HCT116 (cell line): ENCODE measurements around the gene TRPV5.

Experiments
- CBX3 ChIP-seq: IDR thresholded peaks from 2 replicates; pipeline ENCODE4 v1.6.1; 2012; ENCODE audit warnings: low read depth
- CEBPB ChIP-seq: IDR thresholded peaks from 2 replicates; pipeline ENCODE4 v1.6.1; 2012; ENCODE audit warnings: low read depth
- CTCF ChIP-seq, 3 experiments: fragments of 200-600 bp in 1 of 3; sonication (generic) in 1 of 3; IDR thresholded peaks in 2 of 3; conservative IDR thresholded peaks in 1 of 3; 2 replicates each; pipeline ENCODE4 v1.5.1; 2012 to 2017; ENCODE audit warnings: low read depth in 2 of 3, low read length in 2 of 3, antibody characterized with exemption in 1 of 3, borderline replicate concordance in 1 of 3, control low read depth in 1 of 3, mild to moderate bottlenecking in 1 of 3, mixed read lengths in 1 of 3, mixed run types in 1 of 3, moderate library complexity in 1 of 3; ENCODE audit not compliant: insufficient read depth in 1 of 3
- EGR1 ChIP-seq: IDR thresholded peaks from 2 replicates; pipeline ENCODE4 v1.6.1; 2012; ENCODE audit warnings: low read depth
- ELF1 ChIP-seq: IDR thresholded peaks from 2 replicates; pipeline ENCODE4 v1.6.1; 2012; ENCODE audit warnings: low read depth, borderline replicate concordance
- EZH2 ChIP-seq: fragments of 200-600 bp; sonication (generic); IDR thresholded peaks from 2 replicates; pipeline ENCODE4 v1.6.1; 2017; ENCODE audit warnings: antibody characterized with exemption, mixed run types
- MAX ChIP-seq: IDR thresholded peaks from 2 replicates; pipeline ENCODE4 v1.6.1; 2012
- POLR2A ChIP-seq: IDR thresholded peaks from 2 replicates; pipeline ENCODE4 v1.7.0; 2011; ENCODE audit warnings: borderline replicate concordance; ENCODE audit not compliant: insufficient read depth, insufficient read length; ENCODE audit errors: extremely low read depth
- POLR2AphosphoS5 ChIP-seq: IDR thresholded peaks from 2 replicates; pipeline ENCODE4 v1.6.1; 2011; ENCODE audit warnings: mild to moderate bottlenecking, low read depth, low read length, moderate library complexity
- SRF ChIP-seq: IDR thresholded peaks from 2 replicates; pipeline ENCODE4 v1.6.1; 2012; ENCODE audit warnings: low read depth

GRCh38 chr7:142956951-142957623 is 23.5 kb upstream of the TRPV5 start:
- TF ChIP-seq CEBPB (no peak), CTCF (IDR thresholded peaks at IDR 0.05 in 2 of 3, conservative IDR thresholded peaks at IDR 0.05 in 1 of 3; ENCODE audit: borderline replicate concordance in 1 of 3, insufficient read depth in 1 of 3, low read depth in 2 of 3, low read length in 2 of 3) (no peak), MAX (peak; percentile 40; the same call in 1 of the 2 replicates), POLR2A (no peak), POLR2AphosphoS5 (no peak), ELF1 (no peak), EZH2 (no peak), SRF (no peak), CBX3 (0 out of 2 replicates have a peak, but pooled peaks have one; percentile 19), EGR1 (no peak)
